CD4-positive, alpha-beta T cell (primary cell): Measurements from ENCODE around the gene C16orf86. TPM values are rescaled to one million over a fixed set of nuclear protein-coding genes. Genes with fewer than 3 reads are reported as not detected.
A peak's percentile ranks its signal among the peaks of the same experiment; 100 is the strongest.

Experiments used
- ATAC-seq: fragments of 200-7000 bp; cut with Tn5 transposase; one replicate; pipeline ENCODE4 v1.10.0; 2022; ENCODE audit warnings: mild to moderate bottlenecking; ENCODE audit not compliant: poor library complexity
- CTCF ChIA-PET: fragments of 350-600 bp; sonication (Branson Sonifier 250); formaldehyde crosslinking; loops from one replicate; lab custom pipeline; 2021; ENCODE audit warnings: antibody characterized with exemption, inconsistent platforms; lab: Charles Lee
- POLR2A ChIA-PET: fragments of 350-600 bp; sonication (Branson Sonifier 250); formaldehyde crosslinking; loops from one replicate; lab custom pipeline; 2021; ENCODE audit warnings: antibody characterized with exemption, inconsistent platforms; lab: Charles Lee
- DNase-seq, 14 experiments: peaks; one replicate each; pipeline ENCODE4 v3.0.0-alpha.2; 2013 to 2020; ENCODE audit warnings: mixed read lengths in 2 of 14
- H3K27ac ChIP-seq, 2 donors: one replicate each; pipeline versions ENCODE4 v1.5.1 to v1.7.0; 2013; ENCODE audit warnings: low read length in 2 of 2, low read depth in 1 of 2, mild to moderate bottlenecking in 1 of 2
- H3K27me3 ChIP-seq, 2 experiments: 1 replicate in 1 of 2; 2 replicates in 1 of 2; pipeline versions ENCODE4 v1.6.1 to v1.7.0; 2013; ENCODE audit warnings: low read length in 2 of 2, control low read depth in 1 of 2, mild to moderate bottlenecking in 1 of 2, moderate library complexity in 1 of 2; ENCODE audit not compliant: insufficient read depth in 2 of 2, control insufficient read depth in 1 of 2
- H3K36me3 ChIP-seq: one replicate; pipeline ENCODE4 v1.6.1; 2013; ENCODE audit warnings: low read length, control low read depth; ENCODE audit not compliant: insufficient read depth
- H3K4me1 ChIP-seq: one replicate; pipeline ENCODE4 v1.6.1; 2013; ENCODE audit warnings: low read length, control low read depth; ENCODE audit not compliant: insufficient read depth
- H3K4me3 ChIP-seq: one replicate; pipeline ENCODE4 v1.5.1; 2013; ENCODE audit warnings: mild to moderate bottlenecking, low read length, moderate library complexity
- H3K9me3 ChIP-seq, 2 experiments: 1 replicate in 1 of 2; 2 replicates in 1 of 2; pipeline versions ENCODE4 v1.6.1 to v1.7.0; 2013; ENCODE audit warnings: low read length in 2 of 2, mild to moderate bottlenecking in 2 of 2, control low read depth in 1 of 2, moderate library complexity in 1 of 2; ENCODE audit not compliant: control insufficient read depth in 1 of 2, insufficient read depth in 1 of 2
- H3K27ac Mint-ChIP-seq: one replicate; pipeline ENCODE4 v1.8.0; 2020; ENCODE audit warnings: mixed read lengths
- H3K27me3 Mint-ChIP-seq: one replicate; pipeline ENCODE4 v1.8.0; 2021; ENCODE audit warnings: mixed read lengths
- H3K36me3 Mint-ChIP-seq: one replicate; pipeline ENCODE4 v1.8.0; 2021; ENCODE audit warnings: low read depth, mixed read lengths
- H3K4me1 Mint-ChIP-seq: one replicate; pipeline ENCODE4 v1.8.0; 2021; ENCODE audit warnings: low read depth, mixed read lengths
- H3K4me3 Mint-ChIP-seq: one replicate; pipeline ENCODE4 v1.8.0; 2020; ENCODE audit warnings: mild to moderate bottlenecking, mixed read lengths
- H3K9me3 Mint-ChIP-seq: one replicate; pipeline ENCODE4 v1.8.0; 2020; ENCODE audit warnings: mixed read lengths
- CTCF ChIP-seq: fragments of 200-600 bp; IDR thresholded peaks from one replicate; pipeline ENCODE4 v1.8.0; 2022; ENCODE audit warnings: antibody characterized with exemption, mild to moderate bottlenecking
- intact Hi-C, 2 experiments: fragments of 100-400 bp; cut with DNase I in 1 of 2; cut with micrococcal nuclease in 1 of 2; formaldehyde crosslinking; loops; one replicate each; pipeline versions ENCODE4 v1.15.1 to v1.9.0; 2023 to 2025; cut with DNase I, micrococcal nuclease
- total RNA-seq, 174 experiments: library from RNA in 2 of 174; stranded (reverse) in 2 of 174; gene quantifications; one replicate each; pipeline ENCODE4 v1.2.3 and lab custom pipeline; 2021 to 2026

Gene C16orf86
- total RNA-seq, 2 experiments from 2014 or later: 2.0 to 2.4 TPM

DNA sequence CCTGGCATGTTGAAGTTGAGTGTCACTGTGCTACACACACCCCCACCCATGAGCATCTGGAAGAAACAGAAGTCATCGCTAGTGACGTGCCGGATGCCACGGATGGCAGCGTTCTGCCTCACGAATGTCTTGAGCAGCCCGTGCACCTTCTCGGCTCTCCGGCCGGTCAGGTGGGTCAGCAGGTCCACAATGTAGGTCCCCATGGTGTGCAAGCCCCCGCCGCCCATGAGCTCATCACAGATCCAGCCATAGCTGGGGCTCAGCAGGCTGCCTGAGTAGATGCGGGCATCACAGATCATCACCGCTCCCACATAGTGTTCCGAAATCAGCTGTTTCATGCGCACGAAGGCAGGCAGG is 8.9 kb downstream of the C16orf86 start:
- H3K4me1 Mint-ChIP-seq: peaks cover 6% of the 10 kb centered on the region
- H3K4me3 ChIP-seq: no peak overlapping the region
- ChIA-PET CTCF (no interaction called here), POLR2A (no interaction called here)
- intact Hi-C loops: no loop called here
- H3K9me3 ChIP-seq: no peaks in the 10 kb centered on the region
- DNase-seq (peak in 1 of 14 experiments; percentile 19), ATAC-seq (no peak)
- TF ChIP-seq CTCF: no peak
- H3K27me3 Mint-ChIP-seq: no peaks in the 10 kb centered on the region
- H3K36me3 Mint-ChIP-seq: no peaks in the 10 kb centered on the region
- no peaks in the 10 kb centered on the region for H3K9me3 Mint-ChIP-seq
- no peak overlapping the region for H3K27ac Mint-ChIP-seq
- no peaks in the 10 kb centered on the region for H3K36me3 ChIP-seq
- H3K4me1 ChIP-seq: peaks cover 3% of the 10 kb centered on the region
- H3K4me3 Mint-ChIP-seq: no peak overlapping the region
- H3K27me3 ChIP-seq: no peaks in the 10 kb centered on the region
- H3K27ac ChIP-seq: no peak overlapping the region

DNA sequence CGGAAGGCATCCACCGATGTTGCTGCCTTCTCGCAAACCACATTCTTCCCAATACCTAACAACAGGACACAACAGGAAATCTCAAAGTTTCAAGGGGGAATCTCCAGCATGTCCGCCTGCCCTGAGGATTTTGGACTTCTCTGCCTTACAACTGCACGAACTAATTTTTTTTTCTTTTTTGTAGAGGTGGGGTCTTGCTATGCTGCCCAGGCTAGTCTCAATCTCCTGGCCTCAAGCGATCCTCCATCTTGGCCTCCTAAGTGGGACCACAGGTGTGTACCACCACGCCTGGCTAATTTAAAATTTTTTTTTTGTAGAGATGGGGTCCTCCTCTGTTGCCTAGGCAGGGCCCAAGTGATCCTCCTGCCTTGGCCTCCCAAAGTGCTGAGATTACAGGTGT is 9.4 kb downstream of the C16orf86 start:
- intact Hi-C loops: no loop called here
- no peak overlapping the region for H3K27ac Mint-ChIP-seq

DNA sequence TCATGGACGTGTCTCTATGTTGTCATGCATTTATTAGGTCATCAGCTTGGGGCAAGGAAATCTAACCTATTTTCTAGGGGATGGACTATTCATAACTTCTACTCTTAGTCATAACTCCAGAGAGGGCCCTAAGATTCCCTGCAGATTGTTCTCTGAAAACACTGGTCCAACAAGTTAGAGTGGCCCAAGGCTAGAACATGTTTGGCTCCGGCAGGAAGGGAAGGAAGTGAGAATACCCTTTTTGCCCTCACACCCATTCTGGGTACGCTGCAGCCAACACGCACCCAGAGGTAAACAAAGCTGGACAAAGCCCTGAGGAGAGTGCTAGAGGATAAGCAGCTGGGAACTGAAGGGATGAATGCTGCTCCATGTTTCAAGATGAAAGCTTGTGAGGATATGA is 9.9 kb downstream of the C16orf86 start:
- ATAC-seq: no peak
- Histone ChIP-seq H3K4me1 (peaks cover 3% of the 10 kb centered on the region), H3K27me3 (no peaks in the 10 kb centered on the region), H3K9me3 (no peaks in the 10 kb centered on the region), H3K4me3 (no peak overlapping the region), H3K27ac (no peak overlapping the region), H3K36me3 (no peaks in the 10 kb centered on the region)
- Mint-ChIP-seq H3K27me3 (no peaks in the 10 kb centered on the region), H3K36me3 (no peaks in the 10 kb centered on the region), H3K27ac (no peak overlapping the region), H3K4me1 (peaks cover 6% of the 10 kb centered on the region), H3K4me3 (no peak overlapping the region), H3K9me3 (no peaks in the 10 kb centered on the region)
- CTCF ChIA-PET: no interaction called here
- TF ChIP-seq CTCF: no peak
- POLR2A ChIA-PET: no interaction called here
- no peak for DNase-seq
- intact Hi-C loops: no loop called here

More for the DNA sequence above, 9.4 kb downstream of the C16orf86 start:
- H3K4me3 Mint-ChIP-seq: no peak overlapping the region
- H3K9me3 Mint-ChIP-seq: no peaks in the 10 kb centered on the region
- Histone ChIP-seq H3K9me3 (no peaks in the 10 kb centered on the region), H3K4me1 (peaks cover 3% of the 10 kb centered on the region), H3K27me3 (no peaks in the 10 kb centered on the region), H3K27ac (no peak overlapping the region), H3K36me3 (no peaks in the 10 kb centered on the region), H3K4me3 (no peak overlapping the region)
- ChIA-PET CTCF (no interaction called here), POLR2A (no interaction called here)
- ATAC-seq (no peak), DNase-seq (no peak)
- no peaks in the 10 kb centered on the region for H3K27me3 Mint-ChIP-seq
- peaks cover 6% of the 10 kb centered on the region for H3K4me1 Mint-ChIP-seq
- TF ChIP-seq CTCF: no peak
- no peaks in the 10 kb centered on the region for H3K36me3 Mint-ChIP-seq
